ENCODE results near the gene CER1.
"Not testable (repeated sequence)": the region's sequence is repeated elsewhere in the genome, so short reads cannot be mapped to it uniquely, and the experiment has no call there.

Gene CER1

GRCh38 chr9:14713187-14713767 is 9.3 kb downstream of the CER1 start:
- no peak for DNase-seq

- DNase-seq = no peak
Measured at GRCh38 chr9:14710804-14711203, 11.7 kb downstream of the CER1 start.

GRCh38 chr9:14706530-14707140 is 15.9 kb downstream of the CER1 start:
- DNase-seq = no peak

GRCh38 chr9:14705079-14705478 is 17.5 kb downstream of the CER1 start:
- DNase-seq = no peak

GRCh38 chr9:14704281-14704680 is 18.3 kb downstream of the CER1 start:
- DNase-seq = no peak

DNA sequence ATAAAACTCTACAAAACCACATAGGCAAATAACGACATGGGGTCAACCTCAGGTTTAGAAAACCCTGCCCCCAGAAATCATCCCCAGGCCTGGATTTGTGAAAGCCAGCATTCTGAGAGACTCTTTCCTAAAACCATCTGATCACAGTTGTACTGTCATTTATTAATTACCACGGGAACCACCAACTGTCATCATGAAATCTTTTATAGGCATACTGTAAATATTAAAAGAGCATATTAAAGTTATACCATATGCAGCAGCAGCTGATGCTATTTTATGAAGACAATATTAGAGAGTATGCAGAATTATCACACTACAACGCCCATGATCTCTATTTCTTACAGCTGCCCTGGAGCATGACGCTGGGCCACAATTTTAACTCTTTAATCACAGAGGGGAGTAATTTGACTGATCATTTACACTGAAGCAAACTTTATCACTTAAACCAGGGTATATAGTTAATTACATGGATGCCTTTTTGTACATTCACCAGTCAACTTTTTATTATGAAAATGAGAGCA is 20.3 kb downstream of the CER1 start:
- no peak for DNase-seq

DNA sequence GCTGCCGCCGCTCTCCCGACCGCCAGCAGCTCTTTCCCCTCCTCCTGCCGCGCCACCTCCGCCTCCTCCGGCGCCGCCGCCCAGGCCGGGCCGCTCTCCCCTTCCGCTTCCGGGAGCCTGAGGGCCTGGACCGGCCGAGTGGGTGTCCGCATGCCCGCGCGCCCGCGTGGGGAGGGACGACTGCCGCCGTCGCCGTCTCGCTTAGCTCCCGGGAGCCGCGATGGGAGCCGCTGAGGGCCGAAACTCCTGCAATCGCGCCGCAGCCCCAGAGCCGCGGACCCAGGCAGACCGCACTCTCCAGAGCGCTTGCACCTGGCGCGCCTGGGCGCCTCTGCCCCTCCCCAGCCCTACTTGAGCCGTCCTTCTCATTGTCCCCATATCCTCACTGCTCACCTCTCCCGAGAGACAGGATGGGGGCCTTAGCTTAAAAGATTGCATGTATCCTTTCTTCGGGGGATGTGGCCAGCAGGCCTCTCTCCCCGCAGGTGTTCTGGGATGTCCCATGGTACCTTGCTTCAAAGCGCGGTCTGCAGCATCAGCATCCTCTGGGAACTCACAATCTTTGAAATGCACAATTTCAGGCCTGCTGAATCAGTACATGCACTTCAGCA is 29.2 kb downstream of the CER1 start, which contains the start of gene ZDHHC21:
Gene ZDHHC21, minus strand, starts transcription at position 182 of the 611 bp plus-strand sequence. CDS start 19,092 bp downstream, outside the sequence.
- no peak for DNase-seq

GRCh38 chr9:14692470-14693250 is 29.9 kb downstream of the CER1 start:
- no peak for DNase-seq

GRCh38 chr9:14690948-14691730 is 31.4 kb downstream of the CER1 start:
- no peak for DNase-seq

DNA sequence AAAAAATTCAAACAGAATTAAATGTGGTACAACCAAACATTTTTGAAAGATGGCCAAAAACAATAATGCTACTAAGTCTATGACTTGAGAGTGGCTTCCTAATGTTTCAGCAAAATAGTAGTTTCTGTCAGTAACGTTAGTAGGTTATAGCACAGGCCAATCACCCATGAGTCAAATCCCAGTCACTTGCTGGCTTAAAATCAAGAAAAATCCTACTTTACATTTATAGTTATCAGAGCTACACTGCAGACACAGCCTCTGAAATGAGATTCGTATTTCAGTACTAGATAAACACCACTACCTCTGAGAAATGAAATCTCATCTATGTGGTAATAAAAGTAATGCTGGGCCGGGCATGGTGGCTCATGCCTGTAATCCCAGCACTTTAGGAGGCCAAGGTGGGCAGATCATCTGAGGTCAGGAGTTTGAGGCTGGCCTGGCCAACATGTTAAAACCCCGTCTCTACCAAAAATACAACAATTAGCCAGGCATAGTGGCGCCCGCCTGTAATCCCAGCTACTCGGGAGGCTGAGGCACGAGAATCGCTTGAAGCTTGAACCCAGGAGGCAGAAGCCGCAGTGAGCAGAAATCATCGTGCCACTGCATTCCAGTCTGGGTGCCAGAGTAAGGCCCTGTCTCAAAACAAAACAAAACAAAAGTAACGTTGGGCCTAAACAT is 35.4 kb downstream of the CER1 start:
- DNase-seq = no peak

DNA sequence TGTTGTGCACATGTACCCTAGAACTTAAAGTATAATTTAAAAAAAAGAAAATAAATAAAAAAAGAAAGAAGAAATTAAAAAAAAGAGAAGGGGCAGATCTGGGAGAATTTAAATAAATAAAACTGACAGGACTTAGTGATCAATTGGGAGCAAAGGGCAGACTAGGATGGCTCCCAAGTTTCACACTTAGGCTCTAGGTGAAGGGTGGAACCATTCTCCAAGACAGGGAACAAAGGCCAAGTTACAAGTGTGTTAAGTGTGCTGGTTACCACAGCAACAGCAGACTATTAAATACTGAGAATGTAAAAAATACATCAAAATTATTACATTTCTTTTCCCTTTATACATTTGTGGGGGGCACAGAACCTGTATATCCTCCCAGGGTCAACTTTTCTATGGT is 36.4 kb downstream of the CER1 start:
- no peak for DNase-seq

DNA sequence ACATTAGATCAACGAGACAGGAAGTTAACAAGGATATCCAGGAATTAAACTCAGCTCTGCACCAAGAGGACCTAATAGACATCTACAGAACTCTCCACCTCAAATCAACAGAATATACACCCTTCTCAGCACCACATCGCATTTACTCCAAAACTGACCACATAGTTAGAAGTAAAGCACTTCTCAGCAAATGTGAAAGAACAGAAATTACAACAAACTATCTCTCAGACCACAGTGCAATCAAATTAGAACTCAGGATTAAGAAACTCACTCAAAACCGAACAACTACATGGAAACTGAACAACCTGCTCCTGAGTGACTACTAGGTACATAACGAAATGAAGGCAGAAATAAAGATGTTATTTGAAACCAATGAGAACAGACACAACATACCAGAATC is 39.9 kb downstream of the CER1 start:
- DNase-seq = not testable (repeated sequence)

DNA sequence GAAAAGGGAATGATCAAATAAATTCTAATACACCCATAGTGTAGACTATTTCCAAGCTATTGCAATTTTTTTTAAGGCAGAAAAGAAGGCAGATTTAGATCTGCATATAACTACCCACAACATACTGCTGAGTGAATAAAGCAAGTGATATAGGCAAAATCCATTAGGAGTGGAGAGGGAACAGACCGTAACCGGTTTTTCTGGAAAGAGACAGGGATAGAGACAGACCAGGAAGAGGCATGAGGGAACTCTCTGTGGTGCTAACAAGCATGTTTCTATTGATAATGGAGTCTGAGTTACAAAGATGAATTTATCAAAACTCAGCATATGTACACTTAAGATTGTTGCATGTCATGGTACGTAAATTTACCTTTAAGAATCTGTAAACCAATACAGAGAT is 43.8 kb downstream of the CER1 start:
- DNase-seq = no peak

DNA sequence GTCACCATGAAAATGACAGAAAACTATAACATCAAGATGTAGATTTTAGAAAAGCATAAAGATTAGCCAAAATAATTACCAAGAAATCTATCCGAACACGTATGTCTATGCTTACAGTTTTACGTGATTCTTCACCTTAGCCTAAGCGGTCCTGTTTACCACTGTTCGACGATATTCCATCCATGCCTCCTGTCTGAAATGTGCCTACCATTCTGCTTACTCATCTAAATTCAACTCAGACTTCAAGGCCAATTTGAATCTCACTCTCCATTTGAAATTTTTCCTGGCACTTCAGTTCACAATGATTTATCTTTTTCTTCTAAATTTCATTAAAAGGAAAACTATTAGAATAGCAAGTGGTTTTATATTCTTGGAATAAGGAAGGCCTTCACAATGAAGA is 44.7 kb downstream of the CER1 start:
- DNase-seq = no peak

- DNase-seq = no peak
Measured at GRCh38 chr9:14677396-14677795, 45.1 kb downstream of the CER1 start.

GRCh38 chr9:14674630-14675029 is 47.9 kb downstream of the CER1 start:
- no peak for DNase-seq

- DNase-seq = no peak
Measured at GRCh38 chr9:14671377-14671776, 51.2 kb downstream of the CER1 start.

- no peak for DNase-seq
Measured at GRCh38 chr9:14670718-14671117, 51.8 kb downstream of the CER1 start.
